ENCODE data around the gene PCMTD2. TPM values are rescaled to one million over a fixed set of nuclear protein-coding genes. Genes with fewer than 3 reads are reported as not detected.

The PCMTD2 gene
- total and polyA plus RNA-seq, 2 of the 13 experiments (the other 11 are each of a cell fraction or from before 2014, with no cell fraction given) = 47.0 to 76.9 TPM

DNA sequence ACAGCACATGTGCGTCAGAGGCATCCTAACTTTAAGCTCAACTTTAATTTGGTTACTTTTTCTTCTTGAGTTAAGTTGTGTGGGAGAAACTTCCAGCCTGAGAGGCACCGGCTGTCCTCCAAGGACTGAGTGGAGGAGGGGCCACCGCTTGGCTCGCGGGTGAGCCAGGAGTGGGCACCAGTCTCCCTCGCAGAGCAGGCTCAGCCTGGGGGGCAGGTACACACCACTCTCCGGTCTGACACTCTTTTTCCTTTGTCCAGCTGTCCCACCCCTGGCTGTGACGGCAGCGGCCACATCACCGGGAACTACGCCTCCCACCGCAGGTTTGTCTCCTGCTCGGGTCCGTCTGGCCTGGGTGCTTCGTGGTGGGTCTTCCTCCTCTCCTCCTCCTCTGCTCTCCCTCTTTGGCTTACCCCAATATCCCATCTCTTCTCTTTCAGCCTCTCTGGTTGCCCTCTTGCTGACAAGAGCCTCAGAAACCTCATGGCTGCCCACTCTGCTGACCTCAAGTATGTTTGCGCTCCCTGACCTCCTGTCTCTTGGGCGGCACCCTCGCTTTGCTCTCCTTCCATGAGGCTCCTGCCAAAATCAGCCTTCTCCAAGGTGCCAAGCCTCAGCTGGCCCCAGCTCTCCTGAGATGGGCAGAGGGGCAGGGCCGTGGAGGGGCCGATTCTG is 32.6 kb upstream of the PCMTD2 start (continued):
- TF ChIP-seq TBX3 (IDR thresholded peaks at IDR 0.05; ENCODE audit: borderline replicate concordance) = no peak
- no peak for TF ChIP-seq KLF12 (CRISPR knock-in tag; IDR thresholded peaks at IDR 0.05; ENCODE audit: borderline replicate concordance)
- TF ChIP-seq JDP2 (CRISPR knock-in tag; IDR thresholded peaks at IDR 0.05; ENCODE audit: borderline replicate concordance) = no peak
- no peak for TF ChIP-seq ZNF20 (CRISPR knock-in tag; IDR thresholded peaks at IDR 0.05)
- TF ChIP-seq TSC22D2 (CRISPR knock-in tag; IDR thresholded peaks at IDR 0.05; ENCODE audit: borderline replicate concordance) = no peak
- TF ChIP-seq, protein P1, sequence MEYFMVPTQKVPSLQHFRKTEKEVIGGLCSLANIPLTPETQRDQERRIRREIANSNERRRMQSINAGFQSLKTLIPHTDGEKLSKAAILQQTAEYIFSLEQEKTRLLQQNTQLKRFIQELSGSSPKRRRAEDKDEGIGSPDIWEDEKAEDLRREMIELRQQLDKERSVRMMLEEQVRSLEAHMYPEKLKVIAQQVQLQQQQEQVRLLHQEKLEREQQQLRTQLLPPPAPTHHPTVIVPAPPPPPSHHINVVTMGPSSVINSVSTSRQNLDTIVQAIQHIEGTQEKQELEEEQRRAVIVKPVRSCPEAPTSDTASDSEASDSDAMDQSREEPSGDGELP (IDR thresholded peaks at IDR 0.05; ENCODE audit: borderline replicate concordance, low read depth) = no peak
- TF ChIP-seq, protein P2, sequence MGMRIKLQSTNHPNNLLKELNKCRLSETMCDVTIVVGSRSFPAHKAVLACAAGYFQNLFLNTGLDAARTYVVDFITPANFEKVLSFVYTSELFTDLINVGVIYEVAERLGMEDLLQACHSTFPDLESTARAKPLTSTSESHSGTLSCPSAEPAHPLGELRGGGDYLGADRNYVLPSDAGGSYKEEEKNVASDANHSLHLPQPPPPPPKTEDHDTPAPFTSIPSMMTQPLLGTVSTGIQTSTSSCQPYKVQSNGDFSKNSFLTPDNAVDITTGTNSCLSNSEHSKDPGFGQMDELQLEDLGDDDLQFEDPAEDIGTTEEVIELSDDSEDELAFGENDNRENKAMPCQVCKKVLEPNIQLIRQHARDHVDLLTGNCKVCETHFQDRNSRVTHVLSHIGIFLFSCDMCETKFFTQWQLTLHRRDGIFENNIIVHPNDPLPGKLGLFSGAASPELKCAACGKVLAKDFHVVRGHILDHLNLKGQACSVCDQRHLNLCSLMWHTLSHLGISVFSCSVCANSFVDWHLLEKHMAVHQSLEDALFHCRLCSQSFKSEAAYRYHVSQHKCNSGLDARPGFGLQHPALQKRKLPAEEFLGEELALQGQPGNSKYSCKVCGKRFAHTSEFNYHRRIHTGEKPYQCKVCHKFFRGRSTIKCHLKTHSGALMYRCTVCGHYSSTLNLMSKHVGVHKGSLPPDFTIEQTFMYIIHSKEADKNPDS (CRISPR knock-in tag; IDR thresholded peaks at IDR 0.05) = peak; percentile 56; the same call in 1 of the 2 replicates
- no peak for TF ChIP-seq ZNF207 (IDR thresholded peaks at IDR 0.05; ENCODE audit: borderline replicate concordance)
- TF ChIP-seq, protein P3, sequence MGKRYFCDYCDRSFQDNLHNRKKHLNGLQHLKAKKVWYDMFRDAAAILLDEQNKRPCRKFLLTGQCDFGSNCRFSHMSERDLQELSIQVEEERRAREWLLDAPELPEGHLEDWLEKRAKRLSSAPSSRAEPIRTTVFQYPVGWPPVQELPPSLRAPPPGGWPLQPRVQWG (CRISPR knock-in tag; IDR thresholded peaks at IDR 0.05; ENCODE audit: borderline replicate concordance, low read depth) = no peak
- no peak for TF ChIP-seq JUND (CRISPR knock-in tag; IDR thresholded peaks at IDR 0.05)
- TF ChIP-seq ZNF292 (CRISPR knock-in tag; IDR thresholded peaks at IDR 0.05; ENCODE audit: borderline replicate concordance, low read depth) = no peak
- TF ChIP-seq SMC3 (IDR thresholded peaks at IDR 0.05; ENCODE audit: low read length) = no peak
- TF ChIP-seq NRL (CRISPR knock-in tag; IDR thresholded peaks at IDR 0.05; ENCODE audit: borderline replicate concordance) = peak; percentile 8; the same call in 1 of the 2 replicates
- TF ChIP-seq NFYC (CRISPR knock-in tag; IDR thresholded peaks at IDR 0.05) = no peak
- no peak for TF ChIP-seq ZSCAN20 (CRISPR knock-in tag; IDR thresholded peaks at IDR 0.05; ENCODE audit: borderline replicate concordance)
- no peak for TF ChIP-seq FOXO1 (CRISPR knock-in tag; IDR thresholded peaks at IDR 0.05)
- no peak for TF ChIP-seq NCOA5 (CRISPR knock-in tag; IDR thresholded peaks at IDR 0.05)
- no peak for TF ChIP-seq ARID2 (CRISPR knock-in tag; IDR thresholded peaks at IDR 0.05; ENCODE audit: borderline replicate concordance)
- TF ChIP-seq, protein P4, sequence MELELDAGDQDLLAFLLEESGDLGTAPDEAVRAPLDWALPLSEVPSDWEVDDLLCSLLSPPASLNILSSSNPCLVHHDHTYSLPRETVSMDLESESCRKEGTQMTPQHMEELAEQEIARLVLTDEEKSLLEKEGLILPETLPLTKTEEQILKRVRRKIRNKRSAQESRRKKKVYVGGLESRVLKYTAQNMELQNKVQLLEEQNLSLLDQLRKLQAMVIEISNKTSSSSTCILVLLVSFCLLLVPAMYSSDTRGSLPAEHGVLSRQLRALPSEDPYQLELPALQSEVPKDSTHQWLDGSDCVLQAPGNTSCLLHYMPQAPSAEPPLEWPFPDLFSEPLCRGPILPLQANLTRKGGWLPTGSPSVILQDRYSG (CRISPR knock-in tag; IDR thresholded peaks at IDR 0.05) = no peak
- TF ChIP-seq, protein P5, sequence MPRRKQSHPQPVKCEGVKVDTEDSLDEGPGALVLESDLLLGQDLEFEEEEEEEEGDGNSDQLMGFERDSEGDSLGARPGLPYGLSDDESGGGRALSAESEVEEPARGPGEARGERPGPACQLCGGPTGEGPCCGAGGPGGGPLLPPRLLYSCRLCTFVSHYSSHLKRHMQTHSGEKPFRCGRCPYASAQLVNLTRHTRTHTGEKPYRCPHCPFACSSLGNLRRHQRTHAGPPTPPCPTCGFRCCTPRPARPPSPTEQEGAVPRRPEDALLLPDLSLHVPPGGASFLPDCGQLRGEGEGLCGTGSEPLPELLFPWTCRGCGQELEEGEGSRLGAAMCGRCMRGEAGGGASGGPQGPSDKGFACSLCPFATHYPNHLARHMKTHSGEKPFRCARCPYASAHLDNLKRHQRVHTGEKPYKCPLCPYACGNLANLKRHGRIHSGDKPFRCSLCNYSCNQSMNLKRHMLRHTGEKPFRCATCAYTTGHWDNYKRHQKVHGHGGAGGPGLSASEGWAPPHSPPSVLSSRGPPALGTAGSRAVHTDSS (CRISPR knock-in tag; conservative IDR thresholded peaks at IDR 0.05) = no peak
- no peak for TF ChIP-seq ZNF792 (CRISPR knock-in tag; IDR thresholded peaks at IDR 0.05)
- TF ChIP-seq ZNF850 (CRISPR knock-in tag; conservative IDR thresholded peaks at IDR 0.05) = no peak
- TF ChIP-seq ZFP41 (CRISPR knock-in tag; IDR thresholded peaks at IDR 0.05; ENCODE audit: borderline replicate concordance) = 0 out of 2 replicates have a peak, but pooled peaks have one; percentile 9
- no peak for TF ChIP-seq ZNF569 (CRISPR knock-in tag; IDR thresholded peaks at IDR 0.05; ENCODE audit: borderline replicate concordance)
- no peak for TF ChIP-seq CHCHD3 (CRISPR knock-in tag; IDR thresholded peaks at IDR 0.05)
- no peak for TF ChIP-seq ZNF138 (CRISPR knock-in tag; IDR thresholded peaks at IDR 0.05; ENCODE audit: low read depth)
